OCI-LY7 (cell line): Measurements from ENCODE around the gene CCNL1.

ENCODE experiments used
- CTCF ChIP-seq: fragments of 200-600 bp; sonication (generic); conservative IDR thresholded peaks from 2 replicates; pipeline ENCODE4 v1.5.1; 2014; ENCODE audit warnings: mild to moderate bottlenecking, antibody characterized with exemption, low read length, moderate library complexity, mixed read lengths
- EZH2phosphoT487 ChIP-seq: fragments of 200-600 bp; sonication (generic); IDR thresholded peaks from 2 replicates; pipeline ENCODE4 v1.6.1; 2018; ENCODE audit warnings: low read depth, borderline replicate concordance, mild to moderate bottlenecking, mixed run types, antibody characterized with exemption, low read length, moderate library complexity, mixed read lengths

DNA sequence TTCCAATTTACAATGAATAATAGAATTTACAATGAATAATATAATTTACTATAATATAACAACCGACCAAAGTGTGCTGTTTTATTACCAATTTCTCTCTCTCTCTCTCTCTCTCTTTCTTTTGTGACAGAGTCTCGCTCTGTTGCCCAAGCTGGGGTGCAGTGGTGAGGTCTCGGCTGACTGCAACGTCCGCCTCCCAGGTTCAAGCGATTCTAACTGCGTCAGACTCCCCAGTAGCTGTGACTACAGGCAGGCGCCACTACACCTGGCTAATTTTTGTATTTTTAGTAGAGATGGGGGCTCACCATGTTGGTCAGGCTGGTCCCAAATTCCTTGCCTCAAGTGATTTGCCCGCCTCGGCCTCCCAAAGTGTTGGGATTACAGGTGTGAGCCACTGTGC is 17.0 kb upstream of the CCNL1 start:
- TF ChIP-seq CTCF = no peak
- no peak for TF ChIP-seq EZH2phosphoT487
